HCT116 (cell line): Measurements from ENCODE around the gene PGPEP1. TPM values are rescaled to one million over a fixed set of nuclear protein-coding genes. Genes with fewer than 3 reads are reported as not detected.
"Not testable (repeated sequence)": the region's sequence is repeated elsewhere in the genome, so short reads cannot be mapped to it uniquely, and the experiment has no call there.

Experiments
- ATAC-seq: fragments of 200-7000 bp; cut with Tn5 transposase; 2 replicates; pipeline ENCODE4 v1.9.1; 2020; ENCODE audit warnings: mild to moderate bottlenecking, moderate library complexity
- BruUV-seq: library from RNA; stranded (reverse); fragments of 400-500 nt; replicated peaks from 2 replicates; lab custom pipeline; 2021; lab: Mats Ljungman, UMichigan
- CTCF ChIA-PET: fragments of 300-600 bp; sonication (Branson Sonifier 250); formaldehyde crosslinking; loops from one replicate; lab custom pipeline; 2021; ENCODE audit warnings: antibody characterized with exemption; lab: Charles Lee
- POLR2A ChIA-PET: fragments of 300-600, 350-600 bp; sonication (Branson Sonifier 250); formaldehyde crosslinking; loops from one replicate; lab custom pipeline; 2021; ENCODE audit warnings: antibody characterized with exemption; lab: Charles Lee
- RAD21 ChIA-PET, 2 experiments: fragments of 300-600 bp; sonication (Branson Sonifier 250); formaldehyde crosslinking; loops; one replicate each; lab custom pipeline; 2023; ENCODE audit warnings: low total read pairs in 2 of 2; ENCODE audit not compliant: uncharacterized antibody in 2 of 2, unreplicated experiment in 2 of 2, low non-redundant PET in 1 of 2; lab: Charles Lee
- DNase-seq: peaks from one replicate; pipeline ENCODE4 v3.0.0-alpha.2; 2010; ENCODE audit warnings: low read depth, low spot score
- H2AFZ ChIP-seq: fragments of 200-600 bp; shearing (Covaris generic), sonication (generic); 2 replicates; pipeline ENCODE4 v1.6.1; 2017; ENCODE audit warnings: low read depth, mixed run types, mixed read lengths, antibody characterized with exemption, low read length; ENCODE audit not compliant: poor library complexity, severe bottlenecking
- H3K27ac ChIP-seq: 2 replicates; pipeline ENCODE4 v1.5.1; 2012; ENCODE audit warnings: low read depth, low read length
- H3K27me3 ChIP-seq: fragments of 200-600 bp; sonication (generic); 2 replicates; pipeline ENCODE4 v1.6.1; 2016; ENCODE audit warnings: mixed run types, low read length, mixed read lengths; ENCODE audit not compliant: insufficient read depth
- H3K36me3 ChIP-seq, 2 experiments: fragments of 200-500 bp in 1 of 2; fragments of 200-600 bp in 1 of 2; sonication (Bioruptor generic) in 1 of 2; sonication (generic) in 1 of 2; 2 replicates each; pipeline versions ENCODE4 v1.5.1 to v1.6.1; 2014 to 2016; ENCODE audit warnings: low read length in 2 of 2, inconsistent platforms in 1 of 2, mixed read lengths in 1 of 2, mixed run types in 1 of 2; ENCODE audit not compliant: insufficient read depth in 2 of 2, control insufficient read depth in 1 of 2
- H3K4me1 ChIP-seq, 2 experiments: fragments of 200-600 bp in 1 of 2; sonication (generic) in 1 of 2; 2 replicates each; pipeline versions ENCODE4 v1.5.1 to v1.6.1; 2012 to 2017; ENCODE audit warnings: low read length in 2 of 2, inconsistent platforms in 1 of 2, mild to moderate bottlenecking in 1 of 2, mixed read lengths in 1 of 2, mixed run types in 1 of 2, moderate library complexity in 1 of 2; ENCODE audit not compliant: insufficient read depth in 2 of 2, control insufficient read depth in 1 of 2
- H3K4me2 ChIP-seq: fragments of 200-600 bp; sonication (generic); 2 replicates; pipeline ENCODE4 v1.6.1; 2017; ENCODE audit warnings: mixed run types, low read length, mixed read lengths
- H3K4me3 ChIP-seq, 2 experiments: fragments of 200-600 bp in 1 of 2; sonication (generic) in 1 of 2; replicated peaks in 1 of 2; 2 replicates each; pipeline ENCODE4 v1.5.1; 2011 to 2016; ENCODE audit warnings: low read length in 2 of 2, control low read depth in 1 of 2, low read depth in 1 of 2, mild to moderate bottlenecking in 1 of 2, mixed read lengths in 1 of 2, mixed run types in 1 of 2
- H3K79me2 ChIP-seq: fragments of 200-600 bp; sonication (generic); 2 replicates; pipeline ENCODE4 v1.6.1; 2017; ENCODE audit warnings: mild to moderate bottlenecking, mixed run types, low read length, moderate library complexity, mixed read lengths; ENCODE audit not compliant: insufficient read depth
- H3K9ac ChIP-seq: fragments of 200-600 bp; sonication (generic); 2 replicates; pipeline ENCODE4 v1.6.1; 2016; ENCODE audit warnings: low read length, mixed read lengths
- H3K9me2 ChIP-seq: fragments of 200-600 bp; sonication (generic), shearing (Covaris generic); 2 replicates; pipeline ENCODE4 v1.6.1; 2017; ENCODE audit warnings: mixed run types, mild to moderate bottlenecking, moderate library complexity; ENCODE audit not compliant: insufficient read depth
- H3K9me3 ChIP-seq, 2 experiments: fragments of 200-500 bp in 1 of 2; fragments of 200-600 bp in 1 of 2; sonication (Bioruptor generic) in 1 of 2; sonication (generic) in 1 of 2; 2 replicates each; pipeline ENCODE4 v1.6.1; 2014 to 2017; ENCODE audit warnings: low read length in 2 of 2, mixed read lengths in 2 of 2, inconsistent platforms in 1 of 2, low read depth in 1 of 2, mild to moderate bottlenecking in 1 of 2, mixed run types in 1 of 2, moderate library complexity in 1 of 2; ENCODE audit not compliant: control insufficient read depth in 1 of 2, insufficient read depth in 1 of 2
- H4K20me1 ChIP-seq: fragments of 200-600 bp; sonication (generic), shearing (Covaris generic); 2 replicates; pipeline ENCODE4 v1.6.1; 2017; ENCODE audit warnings: mixed run types, mild to moderate bottlenecking, moderate library complexity; ENCODE audit not compliant: insufficient read depth
- CBX3 ChIP-seq: IDR thresholded peaks from 2 replicates; pipeline ENCODE4 v1.6.1; 2012; ENCODE audit warnings: low read depth
- CEBPB ChIP-seq: IDR thresholded peaks from 2 replicates; pipeline ENCODE4 v1.6.1; 2012; ENCODE audit warnings: low read depth
- EGR1 ChIP-seq: IDR thresholded peaks from 2 replicates; pipeline ENCODE4 v1.6.1; 2012; ENCODE audit warnings: low read depth
- POLR2A ChIP-seq: IDR thresholded peaks from 2 replicates; pipeline ENCODE4 v1.7.0; 2011; ENCODE audit warnings: borderline replicate concordance; ENCODE audit not compliant: insufficient read depth, insufficient read length; ENCODE audit errors: extremely low read depth
- RAD21 ChIP-seq: IDR thresholded peaks from 2 replicates; pipeline ENCODE4 v1.6.1; 2012; ENCODE audit warnings: low read depth, mild to moderate bottlenecking
- ZNF274 ChIP-seq: fragments of 200-500 bp; sonication (Bioruptor generic); IDR thresholded peaks from 2 replicates; pipeline ENCODE4 v1.6.1; 2014; ENCODE audit warnings: mild to moderate bottlenecking, low read depth, low read length, inconsistent platforms
- intact Hi-C: fragments of 100-400 bp; cut with micrococcal nuclease; formaldehyde crosslinking; loops from 2 replicates; pipeline ENCODE4 v1.10.0; 2022
- total RNA-seq: library from RNA; stranded (reverse); gene quantifications from one replicate; pipeline ENCODE4 v1.2.1, GENCODE V29; 2021; ENCODE audit not compliant: unreplicated experiment
- TF ChIP-seq, protein P1 (sequence below): IDR thresholded peaks from 2 replicates; pipeline ENCODE4 v1.6.1; 2012
- TF ChIP-seq, protein P2 (sequence below): IDR thresholded peaks from 2 replicates; pipeline ENCODE4 v1.6.1; 2011; ENCODE audit warnings: mild to moderate bottlenecking, low read length, moderate library complexity; ENCODE audit not compliant: insufficient replicate concordance; ENCODE audit errors: extremely low read depth

Gene PGPEP1
- total RNA-seq, 1 experiment from 2014 or later: 30.9 TPM

DNA sequence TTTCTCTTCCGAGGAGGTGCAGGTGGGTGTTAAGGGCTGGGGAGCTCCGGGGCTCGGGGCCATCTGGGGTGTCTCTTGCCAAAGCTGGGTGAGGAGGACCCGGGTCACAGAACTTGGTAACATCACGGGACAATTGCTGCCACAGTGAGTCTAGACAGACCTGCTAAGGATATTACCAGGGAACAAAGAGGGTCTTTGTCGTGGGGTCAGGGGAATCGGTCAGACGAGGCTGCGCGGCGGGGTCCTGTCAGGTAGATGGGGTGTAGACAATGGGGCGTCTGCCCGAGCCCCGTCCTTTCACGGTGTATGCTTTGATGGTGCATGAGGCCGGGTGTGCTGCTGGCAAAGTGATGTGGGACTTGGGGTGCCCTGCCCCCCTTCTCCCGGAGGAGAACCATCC is 7.8 kb downstream of the PGPEP1 start:
- CTCF ChIA-PET: interaction anchor here (1.4 kb wide), 2 partner anchors 9 to 66 kb away, joined by 3 to 4 read pairs; no protein-coding TSS in a partner anchor
- RAD21 ChIA-PET: no interaction called here
- no peaks in the 10 kb centered on the region for H3K9me2 ChIP-seq
- H3K9ac ChIP-seq: no peak overlapping the region
- H3K4me3 ChIP-seq: no peak overlapping the region
- no peaks in the 10 kb centered on the region; a peak in 2 of 4 replicates for H3K36me3 ChIP-seq
- H3K9me3 ChIP-seq: no peaks in the 10 kb centered on the region
- peaks cover 26 to 40% of the 10 kb centered on the region in 2 experiments for H3K4me1 ChIP-seq
- TF ChIP-seq CEBPB: no peak
- no peak for TF ChIP-seq ZNF274
- no peak for TF ChIP-seq CBX3
- no peak for TF ChIP-seq POLR2A
- TF ChIP-seq RAD21: no peak
- TF ChIP-seq, protein P1, sequence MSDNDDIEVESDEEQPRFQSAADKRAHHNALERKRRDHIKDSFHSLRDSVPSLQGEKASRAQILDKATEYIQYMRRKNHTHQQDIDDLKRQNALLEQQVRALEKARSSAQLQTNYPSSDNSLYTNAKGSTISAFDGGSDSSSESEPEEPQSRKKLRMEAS: no peak
- no peak for TF ChIP-seq EGR1
- TF ChIP-seq, protein P2, sequence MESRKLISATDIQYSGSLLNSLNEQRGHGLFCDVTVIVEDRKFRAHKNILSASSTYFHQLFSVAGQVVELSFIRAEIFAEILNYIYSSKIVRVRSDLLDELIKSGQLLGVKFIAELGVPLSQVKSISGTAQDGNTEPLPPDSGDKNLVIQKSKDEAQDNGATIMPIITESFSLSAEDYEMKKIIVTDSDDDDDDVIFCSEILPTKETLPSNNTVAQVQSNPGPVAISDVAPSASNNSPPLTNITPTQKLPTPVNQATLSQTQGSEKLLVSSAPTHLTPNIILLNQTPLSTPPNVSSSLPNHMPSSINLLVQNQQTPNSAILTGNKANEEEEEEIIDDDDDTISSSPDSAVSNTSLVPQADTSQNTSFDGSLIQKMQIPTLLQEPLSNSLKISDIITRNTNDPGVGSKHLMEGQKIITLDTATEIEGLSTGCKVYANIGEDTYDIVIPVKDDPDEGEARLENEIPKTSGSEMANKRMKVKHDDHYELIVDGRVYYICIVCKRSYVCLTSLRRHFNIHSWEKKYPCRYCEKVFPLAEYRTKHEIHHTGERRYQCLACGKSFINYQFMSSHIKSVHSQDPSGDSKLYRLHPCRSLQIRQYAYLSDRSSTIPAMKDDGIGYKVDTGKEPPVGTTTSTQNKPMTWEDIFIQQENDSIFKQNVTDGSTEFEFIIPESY: no peak
- H3K27me3 ChIP-seq: no peaks in the 10 kb centered on the region
- intact Hi-C loops: loop anchor here (2.0 kb wide), 1 partner anchor 39 kb away; the partner anchor contains the start of gene GDF15
- H3K79me2 ChIP-seq: no peaks in the 10 kb centered on the region
- no TSS peak for BruUV-seq
- POLR2A ChIA-PET: interaction anchor here (1.6 to 1.7 kb wide), 2 partner anchors 32 to 42 kb away, joined by 3 to 10 read pairs; no protein-coding TSS in a partner anchor
- DNase-seq (no peak), ATAC-seq (no peak)
- H3K27ac ChIP-seq: no peak overlapping the region
- no peak overlapping the region for H2AFZ ChIP-seq
- no peaks in the 10 kb centered on the region for H4K20me1 ChIP-seq
- H3K4me2 ChIP-seq: no peak overlapping the region

DNA sequence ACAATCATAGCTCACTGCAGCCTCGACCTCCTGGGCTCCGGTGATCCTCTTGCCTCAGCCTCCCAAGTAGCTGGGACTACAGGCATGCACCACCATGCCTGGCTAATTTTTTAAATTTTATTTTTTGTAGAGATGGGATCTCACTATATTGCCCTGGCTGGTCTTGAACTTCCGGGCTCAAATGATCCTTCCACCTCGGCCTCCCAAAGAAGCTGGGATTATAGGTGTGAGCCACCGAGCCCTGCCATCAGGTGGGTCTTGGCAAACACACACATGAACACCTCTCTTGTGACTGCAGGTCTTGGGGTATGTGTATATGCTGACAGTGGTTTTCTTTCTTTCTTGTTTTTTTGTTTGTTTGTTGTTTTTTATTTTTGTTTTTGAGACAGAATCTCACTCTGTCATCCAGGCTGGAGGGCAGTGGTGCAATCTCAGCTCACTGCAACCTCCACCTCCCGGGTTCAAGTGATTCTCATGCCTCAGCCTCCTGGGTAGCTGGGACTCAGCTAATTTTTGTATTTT is 8.5 kb downstream of the PGPEP1 start:
- CTCF ChIA-PET: interaction anchor here (0.6 to 2.0 kb wide), 11 partner anchors 9 to 73 kb away, joined by 3 to 18 read pairs (median 3); partner anchors contain the start of genes GDF15 and SSBP4
- H3K4me3 ChIP-seq, H3K9me3 ChIP-seq, H3K4me2 ChIP-seq, BruUV-seq, H2AFZ ChIP-seq, H3K9me2 ChIP-seq, H3K27me3 ChIP-seq, H3K27ac ChIP-seq, ATAC-seq, DNase-seq, H3K9ac ChIP-seq, H3K36me3 ChIP-seq, H3K79me2 ChIP-seq, H4K20me1 ChIP-seq: not testable (repeated sequence)
- RAD21 ChIA-PET: interaction anchor here in 1 of 2 experiments (1.7 kb wide), 1 partner anchor 62 kb away, joined by 4 read pairs; no protein-coding TSS in a partner anchor
- peaks cover 28 to 37% of the 10 kb centered on the region in 2 experiments for H3K4me1 ChIP-seq
- POLR2A ChIA-PET: interaction anchor here (0.8 to 1.9 kb wide), 5 partner anchors 31 to 69 kb away, joined by 3 to 13 read pairs (median 3); partner anchors contain the start of gene GDF15
- intact Hi-C loops: loop anchor here (1.0 to 2.0 kb wide), 2 partner anchors 38 to 61 kb away; partner anchors contain the start of gene GDF15
